Prostate gland (tissue), 2 donors: Measurements from ENCODE around the gene OR6B2. TPM values are rescaled to one million over a fixed set of nuclear protein-coding genes. Genes with fewer than 3 reads are reported as not detected.

Experiments used
- DNase-seq: peaks from one replicate; pipeline ENCODE4 v3.0.0-alpha.2; 2019; ENCODE audit warnings: low spot score
- H3K27ac ChIP-seq, 2 donors: fragments of 200-600 bp; sonication (generic); 2 replicates each; pipeline ENCODE4 v1.5.1; 2017 to 2019
- H3K27me3 ChIP-seq: fragments of 200-600 bp; sonication (generic); replicated peaks from 2 replicates; pipeline ENCODE4 v1.5.1; 2019; ENCODE audit not compliant: insufficient read depth
- H3K36me3 ChIP-seq, 2 donors: fragments of 200-600 bp; sonication (generic); 1 replicate in 1 of 2; 2 replicates in 1 of 2; pipeline versions ENCODE4 v1.5.1 to v1.8.1; 2017 to 2019
- H3K4me1 ChIP-seq: fragments of 200-600 bp; sonication (generic); replicated peaks from 2 replicates; pipeline ENCODE4 v1.5.1; 2019
- H3K4me3 ChIP-seq, 2 donors: fragments of 200-600 bp; sonication (generic); 2 replicates each; pipeline ENCODE4 v1.5.1; 2017 to 2019
- H3K9me3 ChIP-seq: fragments of 200-600 bp; sonication (generic); 2 replicates; pipeline ENCODE4 v1.5.1; 2017
- POLR2A ChIP-seq: fragments of 450-650 bp; IDR thresholded peaks from one replicate; pipeline ENCODE4 v1.6.1; 2016; ENCODE audit warnings: antibody characterized with exemption, mild to moderate bottlenecking
- POLR2AphosphoS5 ChIP-seq: sonication (generic); formaldehyde crosslinking; IDR thresholded peaks from one replicate; pipeline ENCODE4 v1.6.1; 2017; ENCODE audit warnings: antibody characterized with exemption
- WGBS: methylation state at CpG from one replicate; pipeline ENCODE4 v1.1.5; 2018; 5-methylcytosine and 5-hydroxymethylcytosine counted together
- intact Hi-C: fragments of 100-400 bp; cut with DNase I; formaldehyde crosslinking; loops from one replicate; pipeline ENCODE4 v1.14.2; 2022
- total RNA-seq, 2 donors: library from RNA; depleted of rRNA; stranded (reverse); fragments of >200 nt; gene quantifications; one replicate each; pipeline ENCODE4 v1.1.0, GENCODE V29; 2016
- TF ChIP-seq, protein P1 (sequence below), 4 experiments: fragments of 200-600 bp in 2 of 4; fragments of 450-650 bp in 2 of 4; sonication (generic) in 2 of 4; IDR thresholded peaks; 1 replicate in 3 of 4; 2 replicates in 1 of 4; pipeline ENCODE4 v1.5.1; 2016 to 2019; ENCODE audit warnings: antibody characterized with exemption in 4 of 4, mild to moderate bottlenecking in 2 of 4, moderate library complexity in 2 of 4

OR6B2 gene
- total RNA-seq, 2 donors from 2014 or later: not detected

DNA sequence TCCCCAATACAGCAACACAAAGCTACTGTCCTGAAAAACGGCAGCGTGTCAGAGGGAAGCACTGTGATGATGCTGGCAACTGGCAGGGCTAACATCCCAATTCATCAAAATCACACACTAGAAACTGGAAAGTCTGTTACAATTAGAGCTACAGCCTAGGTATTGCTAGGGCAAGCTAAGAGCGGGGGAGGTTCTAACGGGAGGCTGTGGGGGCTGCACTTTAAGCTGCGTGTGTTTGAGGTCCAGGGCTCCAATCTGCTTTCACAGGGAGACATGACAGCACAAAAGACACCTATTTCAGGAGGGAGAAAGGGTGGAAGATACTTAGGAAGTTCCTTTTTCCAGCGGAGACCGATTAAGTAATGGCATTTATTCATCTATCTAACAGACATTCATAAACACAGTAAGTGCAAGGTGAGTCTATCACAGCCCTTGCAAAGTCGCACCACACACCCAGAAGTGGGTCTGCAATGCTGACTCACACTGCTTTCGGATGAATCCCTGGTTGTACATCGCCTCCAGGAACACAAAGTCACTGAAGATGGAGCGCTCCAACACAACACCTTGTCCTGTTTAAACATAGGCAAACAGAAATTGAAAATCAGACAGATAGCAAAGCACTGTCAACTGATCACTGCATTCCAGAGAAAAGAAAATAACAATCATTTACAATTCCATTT lies 12.0 kb downstream of the OR6B2 start:
- Histone ChIP-seq H3K9me3 (no peaks in the 10 kb centered on the region), H3K4me3 (no peak overlapping the region), H3K36me3 (peaks cover 0 to 15% of the 10 kb centered on the region in 2 donors), H3K27ac (no peak overlapping the region), H3K4me1 (no peaks in the 10 kb centered on the region), H3K27me3 (no peaks in the 10 kb centered on the region)
- intact Hi-C loops: no loop called here
- 93% methylated on average over 11 of the region's 11 CpGs for whole genome bisulfite sequencing
- no peak for DNase-seq
- TF ChIP-seq, protein P1, sequence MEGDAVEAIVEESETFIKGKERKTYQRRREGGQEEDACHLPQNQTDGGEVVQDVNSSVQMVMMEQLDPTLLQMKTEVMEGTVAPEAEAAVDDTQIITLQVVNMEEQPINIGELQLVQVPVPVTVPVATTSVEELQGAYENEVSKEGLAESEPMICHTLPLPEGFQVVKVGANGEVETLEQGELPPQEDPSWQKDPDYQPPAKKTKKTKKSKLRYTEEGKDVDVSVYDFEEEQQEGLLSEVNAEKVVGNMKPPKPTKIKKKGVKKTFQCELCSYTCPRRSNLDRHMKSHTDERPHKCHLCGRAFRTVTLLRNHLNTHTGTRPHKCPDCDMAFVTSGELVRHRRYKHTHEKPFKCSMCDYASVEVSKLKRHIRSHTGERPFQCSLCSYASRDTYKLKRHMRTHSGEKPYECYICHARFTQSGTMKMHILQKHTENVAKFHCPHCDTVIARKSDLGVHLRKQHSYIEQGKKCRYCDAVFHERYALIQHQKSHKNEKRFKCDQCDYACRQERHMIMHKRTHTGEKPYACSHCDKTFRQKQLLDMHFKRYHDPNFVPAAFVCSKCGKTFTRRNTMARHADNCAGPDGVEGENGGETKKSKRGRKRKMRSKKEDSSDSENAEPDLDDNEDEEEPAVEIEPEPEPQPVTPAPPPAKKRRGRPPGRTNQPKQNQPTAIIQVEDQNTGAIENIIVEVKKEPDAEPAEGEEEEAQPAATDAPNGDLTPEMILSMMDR (IDR thresholded peaks at IDR 0.05): no peak
- TF ChIP-seq POLR2AphosphoS5 (no peak), POLR2A (no peak)

DNA sequence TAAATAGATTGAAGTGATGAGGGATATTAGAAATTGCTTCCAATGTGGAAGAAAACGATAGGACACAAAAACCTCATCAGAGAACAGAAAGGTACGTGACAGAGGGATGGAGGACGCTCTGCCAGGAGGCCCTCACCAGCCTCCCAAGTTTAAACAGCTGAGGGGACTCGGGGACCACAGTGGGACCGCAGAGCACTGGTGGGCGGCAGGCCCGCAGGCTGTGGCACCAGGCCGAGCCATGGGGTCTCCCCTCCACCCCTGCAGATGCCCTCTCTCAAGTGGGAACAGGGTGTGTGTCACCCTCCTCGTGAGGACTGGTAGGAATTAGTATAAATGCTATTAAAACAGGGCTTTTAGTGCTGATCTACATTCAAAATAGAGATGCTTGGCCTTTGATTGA lies 15.9 kb downstream of the OR6B2 start:
- Histone ChIP-seq H3K27me3 (no peaks in the 10 kb centered on the region), H3K36me3 (peaks cover 0 to 11% of the 10 kb centered on the region in 2 donors), H3K9me3 (no peaks in the 10 kb centered on the region), H3K4me3 (no peak overlapping the region), H3K4me1 (no peaks in the 10 kb centered on the region), H3K27ac (no peak overlapping the region)
- no peak for TF ChIP-seq POLR2A
- TF ChIP-seq, protein P1 (IDR thresholded peaks at IDR 0.05): no peak
- no peak for TF ChIP-seq POLR2AphosphoS5
- intact Hi-C loops: no loop called here
- 97% methylated on average over 9 of the region's 9 CpGs for WGBS
- DNase-seq: no peak

- DNase-seq: no peak
- Histone ChIP-seq H3K36me3 (peaks cover 0 to 10% of the 10 kb centered on the region in 2 donors), H3K4me3 (no peak overlapping the region), H3K27me3 (no peaks in the 10 kb centered on the region), H3K9me3 (no peaks in the 10 kb centered on the region), H3K27ac (no peak overlapping the region), H3K4me1 (no peaks in the 10 kb centered on the region)
- 93% methylated on average over 1 of the region's 1 CpG for WGBS
- TF ChIP-seq POLR2AphosphoS5 (no peak), POLR2A (no peak)
- intact Hi-C loops: no loop called here
Observed at GRCh38 chr2:240013343-240013742, 16.9 kb downstream of the OR6B2 start.

DNA sequence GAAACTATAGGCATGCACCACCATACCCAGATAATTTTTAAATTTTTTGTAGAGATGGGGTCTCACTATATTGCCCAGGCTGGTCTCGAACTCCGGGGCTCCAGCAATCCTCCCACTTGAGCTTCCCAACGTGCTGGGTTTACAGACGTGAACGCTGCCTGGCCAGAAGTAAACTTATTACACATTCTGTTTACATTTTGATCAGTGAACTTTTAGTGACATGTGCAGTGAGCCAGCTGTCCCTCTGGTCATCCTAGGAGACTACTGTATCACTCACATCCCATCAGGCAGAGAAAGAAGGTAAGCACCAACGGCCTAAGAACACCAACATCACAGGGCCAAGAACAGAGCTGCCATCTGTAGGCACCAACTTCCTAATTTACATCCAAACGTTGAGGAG lies 27.2 kb downstream of the OR6B2 start:
- H3K27ac ChIP-seq: no peak overlapping the region
- whole genome bisulfite sequencing: 69% methylated on average over 7 of the region's 7 CpGs
- H3K4me1 ChIP-seq: no peaks in the 10 kb centered on the region
- H3K4me3 ChIP-seq: no peak overlapping the region
- H3K27me3 ChIP-seq: no peaks in the 10 kb centered on the region
- peaks cover 0 to 6% of the 10 kb centered on the region in 2 donors for H3K36me3 ChIP-seq
- TF ChIP-seq POLR2AphosphoS5 (no peak), POLR2A (no peak)
- no peaks in the 10 kb centered on the region for H3K9me3 ChIP-seq
- intact Hi-C loops: no loop called here
- DNase-seq: no peak

GRCh38 chr2:240000671-240001070 lies 29.6 kb downstream of the OR6B2 start:
- intact Hi-C loops: no loop called here
- peaks cover 0 to 6% of the 10 kb centered on the region in 2 donors for H3K36me3 ChIP-seq
- no peaks in the 10 kb centered on the region for H3K4me1 ChIP-seq
- TF ChIP-seq POLR2AphosphoS5 (no peak), POLR2A (no peak)
- TF ChIP-seq, protein P1 (IDR thresholded peaks at IDR 0.05): no peak
- DNase-seq: no peak
- no peak overlapping the region for H3K27ac ChIP-seq
- H3K4me3 ChIP-seq: no peak overlapping the region
- 82% methylated on average over 11 of the region's 11 CpGs for WGBS
- no peaks in the 10 kb centered on the region for H3K9me3 ChIP-seq
- H3K27me3 ChIP-seq: no peaks in the 10 kb centered on the region
